GM23338 (cell line): ENCODE data around the gene NKX2-1. TPM values are rescaled to one million over a fixed set of nuclear protein-coding genes. Genes with fewer than 3 reads are reported as not detected.

Experiments used
- ATAC-seq: fragments of 200-7000 bp; cut with Tn5 transposase; 3 replicates; pipeline ENCODE4 v1.9.1; 2020
- DNase-seq: peaks from one replicate; pipeline ENCODE4 v3.0.0-alpha.2; 2015; ENCODE audit warnings: low spot score
- H2AFZ ChIP-seq: fragments of 200-600 bp; sonication (generic); 2 replicates; pipeline ENCODE4 v1.8.0; 2016; ENCODE audit warnings: antibody characterized with exemption, mild to moderate bottlenecking, moderate library complexity
- H3F3A ChIP-seq: fragments of 200-600 bp; sonication (generic); replicated peaks from 2 replicates; pipeline ENCODE4 v1.8.0; 2017; ENCODE audit warnings: antibody characterized with exemption, mixed run types, low read depth
- H3K27ac ChIP-seq: fragments of 200-600 bp; sonication (generic); 2 replicates; pipeline ENCODE4 v1.6.1; 2016; ENCODE audit warnings: low read depth
- H3K27me3 ChIP-seq: fragments of 200-600 bp; sonication (generic); 2 replicates; pipeline ENCODE4 v1.8.0; 2016; ENCODE audit warnings: mild to moderate bottlenecking, mixed run types, moderate library complexity; ENCODE audit not compliant: insufficient read depth
- H3K36me3 ChIP-seq: fragments of 200-600 bp; sonication (generic); 2 replicates; pipeline ENCODE4 v1.8.0; 2016; ENCODE audit warnings: mild to moderate bottlenecking; ENCODE audit not compliant: insufficient read depth
- H3K4me1 ChIP-seq: fragments of 200-600 bp; sonication (generic); 2 replicates; pipeline ENCODE4 v1.8.0; 2016; ENCODE audit warnings: mild to moderate bottlenecking, moderate library complexity; ENCODE audit not compliant: insufficient read depth
- H3K4me2 ChIP-seq: fragments of 200-600 bp; sonication (generic); 2 replicates; pipeline ENCODE4 v1.7.1; 2017; ENCODE audit warnings: mixed run types
- H3K4me3 ChIP-seq: fragments of 200-600 bp; sonication (generic); 2 replicates; pipeline ENCODE4 v1.6.1; 2016; ENCODE audit warnings: mixed run types
- H3K79me2 ChIP-seq: fragments of 200-600 bp; sonication (generic); replicated peaks from 2 replicates; pipeline ENCODE4 v1.8.0; 2017; ENCODE audit warnings: mild to moderate bottlenecking; ENCODE audit not compliant: insufficient read depth
- H3K9me2 ChIP-seq: fragments of 200-600 bp; sonication (generic); 2 replicates; pipeline ENCODE4 v1.8.0; 2017; ENCODE audit not compliant: insufficient read depth
- H4K20me1 ChIP-seq: fragments of 200-600 bp; sonication (generic); replicated peaks from 2 replicates; pipeline ENCODE4 v1.8.0; 2017; ENCODE audit warnings: mild to moderate bottlenecking; ENCODE audit not compliant: insufficient read depth
- H3K27ac Mint-ChIP-seq: 2 replicates; pipeline ENCODE4 v1.8.0; 2020; ENCODE audit warnings: inconsistent platforms, mild to moderate bottlenecking, moderate library complexity, mixed read lengths
- H3K27me3 Mint-ChIP-seq: 3 replicates; pipeline ENCODE4 v1.8.0; 2022; ENCODE audit warnings: low read depth, mild to moderate bottlenecking, moderate library complexity, mixed read lengths, inconsistent platforms; ENCODE audit not compliant: insufficient read depth, poor library complexity
- H3K36me3 Mint-ChIP-seq: 3 replicates; pipeline ENCODE4 v1.8.0; 2021; ENCODE audit warnings: low read depth, mild to moderate bottlenecking, inconsistent platforms, moderate library complexity, mixed read lengths
- H3K4me1 Mint-ChIP-seq: 3 replicates; pipeline ENCODE4 v1.8.0; 2020; ENCODE audit warnings: mild to moderate bottlenecking, inconsistent platforms, mixed read lengths
- H3K4me3 Mint-ChIP-seq: 3 replicates; pipeline ENCODE4 v1.8.0; 2021; ENCODE audit warnings: moderate library complexity, mild to moderate bottlenecking, inconsistent platforms, mixed read lengths
- H3K9me3 Mint-ChIP-seq: 3 replicates; pipeline ENCODE4 v1.8.0; 2020; ENCODE audit warnings: moderate library complexity, mild to moderate bottlenecking, inconsistent platforms, mixed read lengths
- CREB1 ChIP-seq: fragments of 250-450 bp; sonication (Bioruptor Pico); IDR thresholded peaks from 2 replicates; pipeline ENCODE4 v1.5.0; 2020; ENCODE audit warnings: low read depth, mild to moderate bottlenecking, moderate library complexity
- ETS1 ChIP-seq: IDR thresholded peaks from 2 replicates; pipeline ENCODE4 v1.6.1; 2016; ENCODE audit warnings: antibody characterized with exemption
- EZH2 ChIP-seq: fragments of 200-600 bp; sonication (generic); IDR thresholded peaks from one replicate; pipeline ENCODE4 v1.8.0; 2017; ENCODE audit warnings: antibody characterized with exemption, mild to moderate bottlenecking, low read depth; ENCODE audit not compliant: unreplicated experiment
- EZH2phosphoT487 ChIP-seq: fragments of 200-600 bp; sonication (generic); IDR thresholded peaks from one replicate; pipeline ENCODE4 v1.8.1; 2018; ENCODE audit warnings: antibody characterized with exemption; ENCODE audit not compliant: unreplicated experiment
- JUNB ChIP-seq: IDR thresholded peaks from one replicate; pipeline ENCODE4 v1.6.1; 2016; ENCODE audit warnings: antibody characterized with exemption; ENCODE audit not compliant: unreplicated experiment
- NANOG ChIP-seq: IDR thresholded peaks from 2 replicates; pipeline ENCODE4 v1.6.1; 2016; ENCODE audit warnings: antibody characterized with exemption, borderline replicate concordance
- POLR2AphosphoS5 ChIP-seq: IDR thresholded peaks from 2 replicates; pipeline ENCODE4 v1.6.1; 2016; ENCODE audit warnings: antibody characterized with exemption, low read depth
- STAT1 ChIP-seq: IDR thresholded peaks from one replicate; pipeline ENCODE4 v1.6.1; 2016; ENCODE audit warnings: antibody characterized with exemption; ENCODE audit not compliant: unreplicated experiment
- ZNF462 ChIP-seq: fragments of 250-450 bp; sonication (Bioruptor Pico); IDR thresholded peaks from 2 replicates; pipeline ENCODE4 v1.5.0; 2020; ENCODE audit warnings: mild to moderate bottlenecking, moderate library complexity
- polyA plus RNA-seq: library from polyadenylated mRNA; unstranded; fragments of >200 nt; fragmentation: Nextera tagmentation; extraction: Ambion mirVana; gene quantifications from 2 replicates; pipeline ENCODE4 v1.2.1, GENCODE V29; 2016
- total RNA-seq: library from RNA; depleted of rRNA; stranded (reverse); fragments of >200 nt; shearing (Covaris generic); gene quantifications from 2 replicates; pipeline ENCODE4 v1.2.3, GENCODE V29; 2014

NKX2-1 gene
- total and polyA plus RNA-seq, 2 experiments from 2014 or later = not detected

- H3K27me3 Mint-ChIP-seq = peaks cover 97% of the 10 kb centered on the region
- peak overlapping the region; percentile 77 for H3K4me2 ChIP-seq
- H3K9me3 Mint-ChIP-seq = peaks cover 4% of the 10 kb centered on the region; the same call in 1 of the 3 replicates
Measured at GRCh38 chr14:36505181-36505815, 14.7 kb downstream of the NKX2-1 start.

More at GRCh38 chr14:36505181-36505815, 14.7 kb downstream of the NKX2-1 start:
- peaks cover 55% of the 10 kb centered on the region for H3K4me1 ChIP-seq
- Mint-ChIP-seq H3K27ac (no peak overlapping the region), H3K4me3 (peak overlapping the region; percentile 60), H3K4me1 (peaks cover 55% of the 10 kb centered on the region), H3K36me3 (no peaks in the 10 kb centered on the region)
- H3K4me3 ChIP-seq = peak overlapping the region; percentile 47
- H3K27me3 ChIP-seq = peaks cover 100% of the 10 kb centered on the region
- no peaks in the 10 kb centered on the region for H3K36me3 ChIP-seq
- DNase-seq = peak; percentile 77
- H3F3A ChIP-seq = peaks cover 32% of the 10 kb centered on the region
- ATAC-seq = peak; percentile 51
- H3K79me2 ChIP-seq = no peaks in the 10 kb centered on the region
- no peak overlapping the region for H3K27ac ChIP-seq
- H3K9me2 ChIP-seq = no peaks in the 10 kb centered on the region
- H2AFZ ChIP-seq = peak overlapping the region; percentile 57; the same call in 1 of the 2 replicates
- peaks cover 28% of the 10 kb centered on the region for H4K20me1 ChIP-seq
- TF ChIP-seq JUNB (no peak), ETS1 (no peak), STAT1 (no peak), POLR2AphosphoS5 (no peak), EZH2phosphoT487 (peak; percentile 69), NANOG (no peak), CREB1 (CRISPR knock-in tag) (no peak), ZNF462 (CRISPR knock-in tag) (no peak), EZH2 (peak; percentile 92)
